Heart left ventricle (tissue), 13 donors: ENCODE data around the gene MYO5A.

ENCODE experiments used
- POLR2A ChIP-seq, 2 donors: fragments of 450-650 bp; IDR thresholded peaks; one replicate each; pipeline ENCODE4 v1.6.1; 2017; ENCODE audit warnings: antibody characterized with exemption in 2 of 2, mild to moderate bottlenecking in 2 of 2, moderate library complexity in 2 of 2
- TF ChIP-seq, protein P1 (sequence below), 12 donors: fragments of 200-600 bp; sonication (generic) in 4 of 12; IDR thresholded peaks; one replicate each; pipeline versions ENCODE4 v1.5.0 to v1.8.0; 2018 to 2022; ENCODE audit warnings: antibody characterized with exemption in 12 of 12, mild to moderate bottlenecking in 5 of 12
- donor health status: ischemic (EF 13 %, LVEDD 7.1; RV severe dilation, severe dysfunction).
- donor health status: DM: no; HTN: yes; CAD: no.
- donor health status: DM: no; HTN: no; CAD: no.
- donor health status: ischemic (EF 25% LVEDD 6.9; RV normal size, moderate dysfunction).
- donor health status: ischemic (EF 25% LVEDD 5.7; RV mildly dilated, moderate dysfunction).
- donor health status: ischemic (EF 35%, LVEDD 5.7; RV mildly dilated, moderate dysfunction).
- donor health status: nonischemic (EF 11% LVEDD 7.7; RV severe dilation, severe dysfunction).
- donor health status: DM: yes; HTN: yes; CAD: no.
- donor health status: PGD.
- donor health status: ischemic (EF 29% LVEDD 5.4; RV normal size, mild dysfunction).
- donor health status: nonischemic (EF 23%, LVEDD 6.1; RV moderate dilation, normal function).

DNA sequence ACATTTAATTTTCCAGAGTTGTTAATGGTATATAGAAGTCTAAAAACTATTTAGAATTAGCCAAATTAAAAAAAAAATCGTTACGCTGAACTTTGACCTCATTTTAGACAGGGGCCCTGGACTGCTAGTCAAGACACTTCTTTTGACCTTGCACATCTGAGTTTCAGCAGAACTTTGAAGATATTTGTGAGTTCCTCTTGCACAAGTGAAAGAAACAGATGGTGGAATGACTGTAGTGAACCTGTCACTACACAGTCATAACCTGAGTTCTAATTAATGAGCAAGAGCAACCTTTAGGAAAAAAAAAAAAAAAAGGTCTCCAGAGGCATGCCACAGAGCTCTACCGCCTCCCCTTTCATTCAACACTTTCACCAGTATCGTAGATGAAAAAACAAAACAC lies 238.4 kb downstream of the MYO5A start:
- TF ChIP-seq, protein P1, sequence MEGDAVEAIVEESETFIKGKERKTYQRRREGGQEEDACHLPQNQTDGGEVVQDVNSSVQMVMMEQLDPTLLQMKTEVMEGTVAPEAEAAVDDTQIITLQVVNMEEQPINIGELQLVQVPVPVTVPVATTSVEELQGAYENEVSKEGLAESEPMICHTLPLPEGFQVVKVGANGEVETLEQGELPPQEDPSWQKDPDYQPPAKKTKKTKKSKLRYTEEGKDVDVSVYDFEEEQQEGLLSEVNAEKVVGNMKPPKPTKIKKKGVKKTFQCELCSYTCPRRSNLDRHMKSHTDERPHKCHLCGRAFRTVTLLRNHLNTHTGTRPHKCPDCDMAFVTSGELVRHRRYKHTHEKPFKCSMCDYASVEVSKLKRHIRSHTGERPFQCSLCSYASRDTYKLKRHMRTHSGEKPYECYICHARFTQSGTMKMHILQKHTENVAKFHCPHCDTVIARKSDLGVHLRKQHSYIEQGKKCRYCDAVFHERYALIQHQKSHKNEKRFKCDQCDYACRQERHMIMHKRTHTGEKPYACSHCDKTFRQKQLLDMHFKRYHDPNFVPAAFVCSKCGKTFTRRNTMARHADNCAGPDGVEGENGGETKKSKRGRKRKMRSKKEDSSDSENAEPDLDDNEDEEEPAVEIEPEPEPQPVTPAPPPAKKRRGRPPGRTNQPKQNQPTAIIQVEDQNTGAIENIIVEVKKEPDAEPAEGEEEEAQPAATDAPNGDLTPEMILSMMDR (IDR thresholded peaks at IDR 0.05): no peak
- TF ChIP-seq POLR2A (IDR thresholded peaks at IDR 0.05): no peak
